Uterus (tissue), 2 donors: ENCODE measurements around the gene SREBF1.

Experiments used
- POLR2A ChIP-seq, 2 donors: fragments of 450-650 bp; IDR thresholded peaks; one replicate each; pipeline ENCODE4 v1.6.1; 2016; ENCODE audit warnings: antibody characterized with exemption in 2 of 2, mild to moderate bottlenecking in 1 of 2, moderate library complexity in 1 of 2
- TF ChIP-seq, protein P1 (sequence below), 4 experiments: fragments of 200-600 bp in 2 of 4; fragments of 450-650 bp in 2 of 4; sonication (generic) in 2 of 4; IDR thresholded peaks; one replicate each; pipeline ENCODE4 v1.5.1; 2016 to 2019; ENCODE audit warnings: antibody characterized with exemption in 4 of 4, mild to moderate bottlenecking in 2 of 4, moderate library complexity in 1 of 4

DNA sequence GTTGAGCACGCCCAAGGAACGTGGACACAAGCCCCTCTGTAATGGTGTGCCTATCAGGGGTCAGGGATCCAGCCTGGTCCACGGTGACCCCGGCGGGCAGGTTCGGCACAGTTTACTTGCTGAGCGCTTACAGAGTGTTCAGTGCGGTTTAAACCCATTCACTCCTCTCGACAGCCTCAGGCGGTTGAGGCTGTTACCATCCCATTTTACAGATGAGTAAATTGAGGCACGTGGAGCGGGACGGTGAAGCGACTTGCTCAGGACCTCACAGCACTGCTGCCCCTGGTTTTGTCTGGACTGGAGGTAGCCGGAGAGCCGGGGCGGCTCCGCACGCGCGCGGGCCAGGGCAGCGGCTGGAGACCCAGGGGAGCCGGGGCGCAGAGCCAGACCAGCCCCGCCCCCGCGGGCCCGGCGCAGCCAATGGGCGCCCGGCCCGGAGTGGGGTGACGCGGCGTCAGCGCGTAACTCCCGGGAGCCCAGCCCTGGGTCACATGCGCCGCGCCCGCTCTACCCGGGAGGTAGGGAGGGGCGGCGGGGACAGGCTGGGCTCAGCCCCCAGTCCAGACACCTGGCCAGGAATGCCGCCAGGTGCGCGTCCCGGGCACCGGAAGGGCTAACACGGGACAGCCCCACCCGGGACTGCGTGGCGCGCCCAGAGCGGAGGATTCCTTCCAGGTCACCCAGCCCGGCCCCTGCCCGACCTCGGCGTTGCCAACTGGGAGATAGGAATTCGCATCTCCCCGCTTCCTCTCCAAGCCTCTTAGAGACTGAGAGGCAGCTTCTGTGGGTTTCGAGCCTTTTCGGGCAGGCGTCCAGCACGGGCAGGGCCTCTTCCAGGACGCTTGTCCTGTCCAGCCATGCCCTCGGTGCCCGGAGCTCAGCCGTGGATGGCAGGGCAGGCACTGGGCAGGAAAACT is 3.3 kb upstream of the SREBF1 start:
- TF ChIP-seq, protein P1, sequence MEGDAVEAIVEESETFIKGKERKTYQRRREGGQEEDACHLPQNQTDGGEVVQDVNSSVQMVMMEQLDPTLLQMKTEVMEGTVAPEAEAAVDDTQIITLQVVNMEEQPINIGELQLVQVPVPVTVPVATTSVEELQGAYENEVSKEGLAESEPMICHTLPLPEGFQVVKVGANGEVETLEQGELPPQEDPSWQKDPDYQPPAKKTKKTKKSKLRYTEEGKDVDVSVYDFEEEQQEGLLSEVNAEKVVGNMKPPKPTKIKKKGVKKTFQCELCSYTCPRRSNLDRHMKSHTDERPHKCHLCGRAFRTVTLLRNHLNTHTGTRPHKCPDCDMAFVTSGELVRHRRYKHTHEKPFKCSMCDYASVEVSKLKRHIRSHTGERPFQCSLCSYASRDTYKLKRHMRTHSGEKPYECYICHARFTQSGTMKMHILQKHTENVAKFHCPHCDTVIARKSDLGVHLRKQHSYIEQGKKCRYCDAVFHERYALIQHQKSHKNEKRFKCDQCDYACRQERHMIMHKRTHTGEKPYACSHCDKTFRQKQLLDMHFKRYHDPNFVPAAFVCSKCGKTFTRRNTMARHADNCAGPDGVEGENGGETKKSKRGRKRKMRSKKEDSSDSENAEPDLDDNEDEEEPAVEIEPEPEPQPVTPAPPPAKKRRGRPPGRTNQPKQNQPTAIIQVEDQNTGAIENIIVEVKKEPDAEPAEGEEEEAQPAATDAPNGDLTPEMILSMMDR (IDR thresholded peaks at IDR 0.05): no peak
- peak; percentile 65 to 96 for TF ChIP-seq POLR2A (IDR thresholded peaks at IDR 0.05)
